HepG2 (cell line): ENCODE results near the gene SMYD5. TPM values are rescaled to one million over a fixed set of nuclear protein-coding genes. Genes with fewer than 3 reads are reported as not detected.

Experiments
- ATM ChIP-seq: fragments of 450-650 bp; IDR thresholded peaks from 2 replicates; pipeline ENCODE4 v1.7.1; 2017; ENCODE audit warnings: mild to moderate bottlenecking, borderline replicate concordance
- CBX5 ChIP-seq: sonication (generic); formaldehyde crosslinking; IDR thresholded peaks from 2 replicates; pipeline ENCODE4 v1.4.0; 2020; ENCODE audit warnings: missing genetic modification reagents, borderline replicate concordance
- EEA1 ChIP-seq: sonication (generic); formaldehyde crosslinking; IDR thresholded peaks from 2 replicates; pipeline ENCODE4 v1.5.1; 2020; ENCODE audit warnings: mild to moderate bottlenecking, missing genetic modification reagents, borderline replicate concordance
- REXO4 ChIP-seq: sonication (generic); formaldehyde crosslinking; IDR thresholded peaks from 2 replicates; pipeline ENCODE4 v1.8.0; 2022; ENCODE audit warnings: missing genetic modification reagents, mild to moderate bottlenecking, borderline replicate concordance
- ZNF121 ChIP-seq: sonication (generic); formaldehyde crosslinking; IDR thresholded peaks from 2 replicates; pipeline ENCODE4 v1.5.0; 2020; ENCODE audit warnings: mild to moderate bottlenecking, missing genetic modification reagents
- ZNF431 ChIP-seq: sonication (generic); formaldehyde crosslinking; IDR thresholded peaks from 2 replicates; pipeline ENCODE4 v1.9.0; 2022; ENCODE audit warnings: missing genetic modification reagents, low read depth, mild to moderate bottlenecking, borderline replicate concordance
- ZNF775 ChIP-seq: sonication (generic); formaldehyde crosslinking; IDR thresholded peaks from 2 replicates; pipeline ENCODE4 v1.4.0; 2020; ENCODE audit warnings: missing genetic modification reagents, mild to moderate bottlenecking, moderate library complexity, borderline replicate concordance
- ZNF883 ChIP-seq: sonication (generic); formaldehyde crosslinking; IDR thresholded peaks from 2 replicates; pipeline ENCODE4 v1.5.1; 2020; ENCODE audit warnings: mild to moderate bottlenecking, missing genetic modification reagents; ENCODE audit errors: not compliant biosample characterization
- polyA plus RNA-seq, 8 experiments: library from polyadenylated mRNA; depleted of rRNA in 3 of 8; stranded (reverse) in 7 of 8; unstranded in 1 of 8; fragments of >200 nt; fragmentation: Illumina TruSeq in 4 of 8; extraction: Trizol in 4 of 8; gene quantifications; 2 replicates each; pipeline versions ENCODE4 v1.2.1 to v1.2.3, GENCODE V29; 2011 to 2016; ENCODE audit warnings: low read depth in 4 of 8, missing spikeins in 1 of 8, mixed read lengths in 1 of 8; ENCODE audit not compliant: insufficient read depth in 1 of 8
- total RNA-seq, 5 experiments: library from RNA; depleted of rRNA; stranded (reverse); fragments of >200 nt; fragmentation: Illumina TruSeq; extraction: Trizol; gene quantifications; 2 replicates each; pipeline ENCODE4 v1.2.3, GENCODE V29; 2016; ENCODE audit warnings: low read depth in 1 of 5
- TF ChIP-seq, protein P1 (sequence below): sonication (generic); formaldehyde crosslinking; IDR thresholded peaks from 2 replicates; pipeline ENCODE4 v1.5.0; 2020; ENCODE audit warnings: mild to moderate bottlenecking, low read depth, missing genetic modification reagents, borderline replicate concordance
- TF ChIP-seq, protein P2 (sequence below): sonication (generic); formaldehyde crosslinking; IDR thresholded peaks from 2 replicates; pipeline ENCODE4 v1.4.0; 2020; ENCODE audit warnings: missing genetic modification reagents, low read depth, mild to moderate bottlenecking, borderline replicate concordance
- TF ChIP-seq, protein P3 (sequence below): sonication (generic); formaldehyde crosslinking; IDR thresholded peaks from 2 replicates; pipeline ENCODE4 v1.4.0; 2020; ENCODE audit warnings: mild to moderate bottlenecking, missing genetic modification reagents
- TF ChIP-seq, protein P4 (sequence below): sonication (generic); formaldehyde crosslinking; IDR thresholded peaks from 2 replicates; pipeline ENCODE4 v1.8.0; 2022; ENCODE audit warnings: missing genetic modification reagents, mild to moderate bottlenecking, borderline replicate concordance
- TF ChIP-seq, protein P5 (sequence below): IDR thresholded peaks from 2 replicates; pipeline ENCODE4 v1.6.1; 2016; ENCODE audit warnings: low read depth

Gene SMYD5
- total and polyA plus RNA-seq, 2 of the 13 experiments (the other 11 are each of a cell fraction or from before 2014, with no cell fraction given): 55.8 to 70.4 TPM

DNA sequence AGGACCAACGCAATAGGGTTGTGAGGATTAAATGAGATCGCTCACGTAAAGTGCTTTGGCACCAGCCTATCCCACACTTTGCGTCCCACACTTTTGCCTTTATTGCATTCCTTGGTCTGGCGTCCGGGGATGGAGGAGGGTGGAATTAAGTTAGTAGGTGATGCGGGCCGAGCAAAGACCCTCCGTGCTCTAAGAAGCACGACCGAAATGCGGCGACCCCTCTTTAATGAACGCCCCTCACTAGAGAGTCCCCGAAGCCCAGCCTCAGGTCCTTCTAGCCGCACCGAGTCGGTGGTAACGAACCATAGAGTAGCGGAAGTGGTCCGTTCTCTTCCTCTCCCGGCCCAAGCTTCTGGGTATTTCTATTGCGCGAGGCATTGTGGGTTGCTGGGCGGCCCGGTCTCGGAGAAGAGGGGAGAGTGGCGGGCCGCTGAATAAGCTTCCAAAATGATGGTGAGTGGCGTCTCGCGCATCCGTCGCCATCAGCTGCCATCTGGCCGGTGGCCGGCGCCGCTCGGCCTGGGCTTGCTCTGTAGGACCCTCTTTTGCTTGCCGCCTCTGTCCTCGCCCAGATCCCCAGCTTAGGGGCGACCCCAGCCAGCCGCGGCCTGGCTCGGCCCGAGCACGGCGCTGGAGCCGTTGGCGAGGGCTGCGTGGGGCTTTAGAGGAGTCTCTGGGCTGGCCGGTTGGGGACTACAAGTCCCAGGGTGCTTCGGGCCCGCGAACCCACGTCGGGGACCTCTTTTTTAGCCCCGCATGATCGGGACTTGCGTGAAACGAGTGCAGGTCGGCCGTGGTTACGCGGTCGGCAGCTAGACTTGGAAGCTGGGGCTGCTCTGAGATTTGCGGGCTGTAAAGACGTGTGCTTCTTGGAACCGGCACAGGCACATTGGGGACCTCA lies 20.1 kb downstream of the SMYD5 start, which contains the start of gene CCT7 (continued):
- TF ChIP-seq, protein P1, sequence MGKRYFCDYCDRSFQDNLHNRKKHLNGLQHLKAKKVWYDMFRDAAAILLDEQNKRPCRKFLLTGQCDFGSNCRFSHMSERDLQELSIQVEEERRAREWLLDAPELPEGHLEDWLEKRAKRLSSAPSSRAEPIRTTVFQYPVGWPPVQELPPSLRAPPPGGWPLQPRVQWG (CRISPR knock-in tag): 0 out of 2 replicates have a peak, but pooled peaks have one; percentile 76
- TF ChIP-seq ZNF121: peak; percentile 71; the same call in 1 of the 2 replicates
- peak; percentile 90; the same call in 1 of the 2 replicates for TF ChIP-seq ZNF431
- TF ChIP-seq ZNF775: peak; percentile 3; the same call in 1 of the 2 replicates
- TF ChIP-seq, protein P2, sequence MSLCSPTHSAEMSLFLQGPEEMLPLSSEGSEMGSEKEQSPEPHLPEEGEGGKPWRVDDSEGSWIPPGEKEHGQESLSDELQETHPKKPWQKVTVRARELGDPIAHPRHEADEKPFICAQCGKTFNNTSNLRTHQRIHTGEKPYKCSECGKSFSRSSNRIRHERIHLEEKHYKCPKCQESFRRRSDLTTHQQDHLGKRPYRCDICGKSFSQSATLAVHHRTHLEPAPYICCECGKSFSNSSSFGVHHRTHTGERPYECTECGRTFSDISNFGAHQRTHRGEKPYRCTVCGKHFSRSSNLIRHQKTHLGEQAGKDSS: peak; percentile 87
- TF ChIP-seq CBX5 (CRISPR knock-in tag): 0 out of 2 replicates have a peak, but pooled peaks have one; percentile 52
- no peak for TF ChIP-seq ATM
- TF ChIP-seq, protein P3, sequence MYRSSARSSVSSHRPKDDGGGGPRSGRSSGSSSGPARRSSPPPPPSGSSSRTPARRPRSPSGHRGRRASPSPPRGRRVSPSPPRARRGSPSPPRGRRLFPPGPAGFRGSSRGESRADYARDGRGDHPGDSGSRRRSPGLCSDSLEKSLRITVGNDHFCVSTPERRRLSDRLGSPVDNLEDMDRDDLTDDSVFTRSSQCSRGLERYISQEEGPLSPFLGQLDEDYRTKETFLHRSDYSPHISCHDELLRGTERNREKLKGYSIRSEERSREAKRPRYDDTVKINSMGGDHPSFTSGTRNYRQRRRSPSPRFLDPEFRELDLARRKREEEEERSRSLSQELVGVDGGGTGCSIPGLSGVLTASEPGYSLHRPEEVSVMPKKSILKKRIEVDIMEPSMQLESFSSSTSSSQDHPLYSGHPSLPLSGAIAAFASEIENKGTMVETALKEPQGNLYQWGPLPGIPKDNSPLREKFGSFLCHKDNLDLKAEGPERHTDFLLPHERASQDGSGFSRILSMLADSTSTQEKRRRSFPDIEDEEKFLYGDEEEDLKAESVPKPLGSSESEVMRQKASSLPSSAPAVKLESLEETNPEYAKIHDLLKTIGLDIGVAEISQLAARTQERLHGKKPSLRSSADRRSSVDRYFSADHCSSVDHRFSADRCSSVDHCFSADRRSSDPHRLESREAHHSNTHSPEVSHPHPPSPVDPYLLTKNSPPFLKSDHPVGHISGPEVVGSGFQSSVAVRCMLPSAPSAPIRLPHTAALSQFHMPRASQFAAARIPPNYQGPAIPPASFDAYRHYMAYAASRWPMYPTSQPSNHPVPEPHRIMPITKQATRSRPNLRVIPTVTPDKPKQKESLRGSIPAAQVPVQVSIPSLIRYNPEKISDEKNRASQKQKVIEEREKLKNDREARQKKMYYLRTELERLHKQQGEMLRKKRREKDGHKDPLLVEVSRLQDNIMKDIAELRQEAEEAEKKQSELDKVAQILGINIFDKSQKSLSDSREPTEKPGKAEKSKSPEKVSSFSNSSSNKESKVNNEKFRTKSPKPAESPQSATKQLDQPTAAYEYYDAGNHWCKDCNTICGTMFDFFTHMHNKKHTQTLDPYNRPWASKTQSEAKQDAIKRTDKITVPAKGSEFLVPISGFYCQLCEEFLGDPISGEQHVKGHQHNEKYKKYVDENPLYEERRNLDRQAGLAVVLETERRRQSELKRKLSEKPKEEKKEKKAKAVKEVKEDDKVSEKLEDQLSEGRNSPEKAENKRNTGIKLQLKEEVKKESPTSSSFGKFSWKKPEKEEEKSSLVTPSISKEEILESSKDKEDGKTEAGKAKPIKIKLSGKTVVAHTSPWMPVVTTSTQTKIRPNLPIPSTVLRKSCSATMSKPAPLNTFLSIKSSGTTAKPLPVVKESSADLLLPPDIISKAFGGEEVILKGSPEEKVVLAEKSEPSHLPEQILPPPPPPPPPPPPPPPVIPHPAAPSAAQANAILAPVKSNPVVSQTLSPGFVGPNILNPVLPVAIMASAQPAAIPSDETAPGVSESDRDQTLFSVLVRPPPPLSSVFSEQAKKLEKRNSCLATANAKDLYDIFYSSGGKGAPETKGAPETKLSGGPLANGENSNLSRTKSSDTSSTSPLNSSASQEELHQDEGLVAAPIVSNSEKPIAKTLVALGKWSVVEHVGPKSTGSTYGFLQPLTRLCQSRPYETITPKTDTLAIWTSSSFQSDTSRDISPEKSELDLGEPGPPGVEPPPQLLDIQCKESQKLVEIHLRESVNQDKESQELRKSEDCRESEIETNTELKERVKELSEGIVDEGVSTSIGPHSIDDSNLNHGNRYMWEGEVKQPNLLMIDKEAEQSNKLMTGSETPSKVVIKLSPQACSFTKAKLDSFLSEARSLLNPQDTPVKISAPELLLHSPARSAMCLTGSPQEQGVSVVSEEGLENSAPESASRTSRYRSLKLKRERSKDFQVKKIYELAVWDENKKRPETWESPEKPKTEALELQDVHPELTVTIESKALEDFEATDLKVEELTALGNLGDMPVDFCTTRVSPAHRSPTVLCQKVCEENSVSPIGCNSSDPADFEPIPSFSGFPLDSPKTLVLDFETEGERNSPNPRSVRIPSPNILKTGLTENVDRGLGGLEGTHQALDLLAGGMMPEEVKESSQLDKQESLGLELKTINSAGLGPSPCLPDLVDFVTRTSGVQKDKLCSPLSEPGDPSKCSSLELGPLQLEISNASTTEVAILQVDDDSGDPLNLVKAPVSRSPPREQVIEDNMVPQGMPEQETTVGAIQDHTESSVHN (CRISPR knock-in tag): peak; percentile 88; the same call in 1 of the 2 replicates
- TF ChIP-seq EEA1 (CRISPR knock-in tag): 0 out of 2 replicates have a peak, but pooled peaks have one; percentile 75
- TF ChIP-seq ZNF883: peak; percentile 84
- TF ChIP-seq, protein P4, sequence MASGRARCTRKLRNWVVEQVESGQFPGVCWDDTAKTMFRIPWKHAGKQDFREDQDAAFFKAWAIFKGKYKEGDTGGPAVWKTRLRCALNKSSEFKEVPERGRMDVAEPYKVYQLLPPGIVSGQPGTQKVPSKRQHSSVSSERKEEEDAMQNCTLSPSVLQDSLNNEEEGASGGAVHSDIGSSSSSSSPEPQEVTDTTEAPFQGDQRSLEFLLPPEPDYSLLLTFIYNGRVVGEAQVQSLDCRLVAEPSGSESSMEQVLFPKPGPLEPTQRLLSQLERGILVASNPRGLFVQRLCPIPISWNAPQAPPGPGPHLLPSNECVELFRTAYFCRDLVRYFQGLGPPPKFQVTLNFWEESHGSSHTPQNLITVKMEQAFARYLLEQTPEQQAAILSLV (CRISPR knock-in tag): peak; percentile 60; the same call in 1 of the 2 replicates
- TF ChIP-seq REXO4 (CRISPR knock-in tag): no peak
- TF ChIP-seq, protein P5, sequence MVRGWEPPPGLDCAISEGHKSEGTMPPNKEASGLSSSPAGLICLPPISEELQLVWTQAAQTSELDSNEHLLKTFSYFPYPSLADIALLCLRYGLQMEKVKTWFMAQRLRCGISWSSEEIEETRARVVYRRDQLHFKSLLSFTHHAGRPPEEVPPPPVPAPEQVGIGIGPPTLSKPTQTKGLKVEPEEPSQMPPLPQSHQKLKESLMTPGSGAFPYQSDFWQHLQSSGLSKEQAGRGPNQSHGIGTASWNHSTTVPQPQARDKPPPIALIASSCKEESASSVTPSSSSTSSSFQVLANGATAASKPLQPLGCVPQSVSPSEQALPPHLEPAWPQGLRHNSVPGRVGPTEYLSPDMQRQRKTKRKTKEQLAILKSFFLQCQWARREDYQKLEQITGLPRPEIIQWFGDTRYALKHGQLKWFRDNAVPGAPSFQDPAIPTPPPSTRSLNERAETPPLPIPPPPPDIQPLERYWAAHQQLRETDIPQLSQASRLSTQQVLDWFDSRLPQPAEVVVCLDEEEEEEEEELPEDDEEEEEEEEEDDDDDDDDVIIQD (CRISPR knock-in tag): 0 out of 2 replicates have a peak, but pooled peaks have one; percentile 34
